ENCODE data around the gene DMXL1.

DMXL1 gene

GRCh38 chr5:119276978-119277377 is 206.1 kb downstream of the DMXL1 start:
- TF ChIP-seq ZFX (IDR thresholded peaks at IDR 0.05) = no peak
- TF ChIP-seq CTCF (conservative IDR thresholded peaks at IDR 0.05) = no peak
- no peak overlapping the region for H3K27ac ChIP-seq

DNA sequence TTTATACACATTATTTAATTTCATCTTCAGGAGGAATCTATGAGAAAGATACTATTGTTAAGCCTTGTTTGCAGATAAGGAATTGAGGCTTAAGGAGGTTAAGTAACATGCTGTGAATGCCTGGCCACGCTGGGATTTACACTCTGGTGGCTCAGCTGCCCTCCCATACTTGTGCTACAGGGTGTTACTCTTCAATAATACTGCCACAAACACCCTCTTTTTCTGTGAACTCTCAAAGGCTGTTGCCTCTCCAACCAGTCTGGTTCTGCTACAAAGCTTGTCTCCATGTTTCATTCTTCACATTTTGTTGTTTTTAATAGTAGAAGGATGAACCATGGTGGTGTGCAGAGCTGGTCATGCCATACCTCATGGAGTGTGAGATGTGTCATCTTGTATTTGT is 208.2 kb downstream of the DMXL1 start:
- TF ChIP-seq ZFX (IDR thresholded peaks at IDR 0.05) (no peak), CTCF (conservative IDR thresholded peaks at IDR 0.05) (no peak)
- H3K27ac ChIP-seq = no peak overlapping the region

DNA sequence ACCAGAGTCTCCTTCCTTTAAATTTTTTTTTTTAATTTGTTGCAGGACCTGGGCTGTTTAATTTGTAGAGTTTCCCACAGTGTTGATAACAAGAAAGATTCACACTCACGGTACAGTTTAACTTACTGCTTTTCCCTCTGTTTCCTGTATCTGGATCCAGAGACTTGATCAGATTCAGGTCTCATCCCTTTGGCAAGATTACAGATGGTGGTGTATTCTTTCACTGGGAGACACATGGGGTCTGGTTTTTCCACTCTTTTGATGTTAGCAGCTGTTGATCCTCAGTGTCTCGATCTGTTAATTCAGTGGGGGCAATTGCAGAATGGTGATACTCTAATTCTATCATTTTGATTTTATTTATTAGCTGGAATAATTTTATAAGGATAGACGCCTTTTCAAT is 209.5 kb downstream of the DMXL1 start:
- no peak for TF ChIP-seq ZFX (IDR thresholded peaks at IDR 0.05)
- TF ChIP-seq CTCF (conservative IDR thresholded peaks at IDR 0.05) = no peak

GRCh38 chr5:119282628-119283027 is 211.7 kb downstream of the DMXL1 start:
- TF ChIP-seq CTCF (conservative IDR thresholded peaks at IDR 0.05) (no peak), ZFX (IDR thresholded peaks at IDR 0.05) (no peak)
- no peak overlapping the region for H3K27ac ChIP-seq

More for the DNA sequence above, 209.5 kb downstream of the DMXL1 start:
- no peak overlapping the region for H3K27ac ChIP-seq

GRCh38 chr5:119284031-119284430 is 213.1 kb downstream of the DMXL1 start:
- TF ChIP-seq ZFX (IDR thresholded peaks at IDR 0.05) = no peak
- no peak overlapping the region for H3K27ac ChIP-seq

DNA sequence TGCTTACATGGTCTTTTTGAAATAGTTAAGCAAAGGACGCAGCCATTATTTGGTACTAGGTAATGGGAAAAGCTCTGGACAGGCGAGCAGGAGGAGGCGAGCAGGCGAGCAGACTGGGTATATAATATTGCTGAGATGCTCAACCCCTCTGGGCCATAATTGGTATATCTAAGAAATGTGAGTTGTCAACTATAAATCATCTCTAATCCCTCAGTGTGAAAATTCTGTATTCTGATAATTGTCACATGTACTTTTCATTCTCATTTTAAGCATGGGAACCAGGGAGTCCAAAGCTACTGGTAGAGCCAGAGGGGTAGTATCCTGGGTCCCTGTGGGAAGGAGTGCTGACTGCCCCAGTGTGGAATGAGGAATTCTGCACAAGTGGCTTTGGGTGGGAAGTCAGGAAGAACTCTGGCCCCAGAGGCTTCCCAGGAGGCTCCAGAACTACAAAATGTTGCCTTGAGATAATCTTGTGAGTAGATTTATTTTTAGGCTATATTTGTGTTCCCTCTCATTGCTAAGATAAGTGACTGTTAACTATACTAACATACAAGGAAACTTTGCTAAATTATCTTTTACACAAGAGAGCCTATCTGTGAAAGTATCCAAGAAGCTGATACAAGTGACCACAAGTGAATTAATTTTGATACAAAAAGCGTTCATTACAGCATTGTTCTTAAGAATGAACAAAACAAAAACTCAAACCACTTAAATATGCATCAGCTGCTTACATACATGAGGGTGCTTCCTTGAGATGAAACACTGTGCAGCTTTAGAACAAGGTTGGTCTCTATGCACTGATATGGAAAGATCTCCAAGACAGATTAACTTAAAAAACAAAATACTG is 214.4 kb downstream of the DMXL1 start:
- no peak overlapping the region for H3K27ac ChIP-seq
- TF ChIP-seq ZFX (IDR thresholded peaks at IDR 0.05) (no peak), CTCF (conservative IDR thresholded peaks at IDR 0.05) (no peak)

GRCh38 chr5:119286511-119287488 is 215.9 kb downstream of the DMXL1 start:
- H3K27ac ChIP-seq = no peak overlapping the region
- TF ChIP-seq CTCF (conservative IDR thresholded peaks at IDR 0.05) (no peak), ZFX (IDR thresholded peaks at IDR 0.05) (no peak)
